IPS-NIHi7 (cell line): ENCODE results near the gene MTCL1.
"Not testable (repeated sequence)": the region's sequence is repeated elsewhere in the genome, so short reads cannot be mapped to it uniquely, and the experiment has no call there.

Experiments
- DNase-seq: peaks from one replicate; pipeline ENCODE4 v3.0.0; 2012; ENCODE audit warnings: mixed read lengths; ENCODE audit errors: extremely low spot score

MTCL1 gene

DNA sequence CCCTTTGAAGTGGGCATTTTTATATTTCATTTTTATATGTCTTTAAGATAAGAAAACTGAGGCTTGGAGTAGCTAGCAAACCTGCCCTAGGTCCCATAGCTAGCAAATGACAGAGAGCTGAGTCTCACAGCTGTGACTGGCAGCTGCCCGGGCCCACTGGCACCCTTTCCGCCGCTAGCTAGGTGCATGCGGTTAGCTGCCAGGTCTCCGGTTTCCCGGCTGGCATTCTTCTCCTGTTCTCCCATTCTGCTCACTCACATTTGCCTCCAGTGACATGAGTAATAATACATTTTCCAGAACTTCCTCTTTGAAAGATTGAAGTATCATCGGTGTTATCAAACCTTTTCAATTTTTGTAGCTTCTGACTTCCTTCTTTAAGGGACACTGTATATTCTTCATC lies 38.7 kb downstream of the MTCL1 start:
- DNase-seq, result no peak

DNA sequence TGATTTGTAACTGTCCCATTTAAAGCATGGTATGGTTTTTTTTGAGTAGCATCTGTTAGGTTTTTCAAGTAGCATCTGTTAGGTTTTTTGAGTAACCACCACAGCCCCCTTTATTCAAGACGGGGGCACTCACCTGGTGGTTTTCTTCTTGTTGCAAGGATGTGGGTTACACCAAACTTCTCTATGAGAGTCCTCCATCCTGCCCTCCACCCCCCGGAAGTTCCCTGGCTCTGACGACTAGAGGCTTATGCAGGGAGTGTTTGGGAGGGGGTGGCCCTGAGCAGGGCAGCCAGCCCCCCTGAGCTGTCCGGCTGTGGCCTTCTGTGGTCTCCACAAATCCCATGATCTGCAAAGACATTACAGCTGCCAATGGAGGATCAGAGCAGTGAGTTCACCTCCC lies 39.3 kb downstream of the MTCL1 start:
- DNase-seq, result no peak

DNA sequence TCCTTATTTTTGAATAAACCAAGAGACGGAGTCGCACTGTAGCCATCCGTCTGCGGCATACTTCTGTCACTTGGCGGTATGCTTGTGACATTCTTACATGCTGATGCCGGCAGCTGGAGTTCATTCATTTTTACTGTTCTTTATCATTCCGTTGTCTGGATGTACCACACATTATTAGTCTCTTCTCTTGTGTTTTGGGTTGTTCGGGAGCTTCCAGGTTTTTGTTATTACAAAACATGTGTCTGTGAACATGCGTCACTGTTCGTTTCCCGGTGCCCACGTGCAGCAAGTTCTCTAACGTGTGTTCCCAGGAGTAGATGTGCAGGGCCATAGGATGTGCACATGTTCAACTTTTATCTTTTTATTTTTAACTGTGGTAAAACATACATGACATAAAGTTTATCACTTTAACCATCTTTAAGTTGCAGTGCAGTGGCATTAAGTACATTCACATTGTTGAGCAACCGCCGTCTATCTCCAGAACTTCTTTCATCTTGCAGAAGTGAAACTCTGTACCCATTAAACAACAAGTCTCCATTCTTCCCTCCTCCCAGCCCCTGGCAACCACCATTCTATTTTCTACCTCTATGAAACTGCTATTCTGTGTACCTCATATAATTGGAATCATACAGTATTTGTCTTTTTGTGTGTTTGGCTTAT lies 40.1 kb downstream of the MTCL1 start:
- DNase-seq, result no peak

DNA sequence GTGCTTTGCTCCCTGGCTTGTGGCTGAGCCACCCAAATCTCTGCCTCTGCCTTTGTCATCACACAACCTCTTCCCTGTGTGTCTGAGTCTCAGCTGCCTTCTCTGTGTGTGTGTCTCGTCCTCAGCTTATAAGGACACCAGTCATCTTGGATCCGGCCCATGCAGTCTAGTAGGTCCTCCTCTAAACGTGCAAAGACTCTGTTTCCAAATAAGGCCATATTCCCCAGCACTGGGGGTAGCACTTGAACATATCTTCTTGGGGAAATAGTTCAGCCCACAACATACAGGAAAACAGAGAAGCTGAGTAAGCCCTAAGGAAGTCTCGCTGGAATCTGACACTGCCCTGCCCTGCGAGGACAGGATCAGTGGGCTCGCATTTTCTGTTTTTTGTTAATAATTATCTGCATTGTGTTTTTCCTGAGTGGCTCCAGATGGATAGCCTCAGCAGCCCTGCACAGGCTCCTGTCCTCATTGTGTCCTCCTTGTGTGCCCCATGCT lies 42.1 kb downstream of the MTCL1 start:
- no peak for DNase-seq

DNA sequence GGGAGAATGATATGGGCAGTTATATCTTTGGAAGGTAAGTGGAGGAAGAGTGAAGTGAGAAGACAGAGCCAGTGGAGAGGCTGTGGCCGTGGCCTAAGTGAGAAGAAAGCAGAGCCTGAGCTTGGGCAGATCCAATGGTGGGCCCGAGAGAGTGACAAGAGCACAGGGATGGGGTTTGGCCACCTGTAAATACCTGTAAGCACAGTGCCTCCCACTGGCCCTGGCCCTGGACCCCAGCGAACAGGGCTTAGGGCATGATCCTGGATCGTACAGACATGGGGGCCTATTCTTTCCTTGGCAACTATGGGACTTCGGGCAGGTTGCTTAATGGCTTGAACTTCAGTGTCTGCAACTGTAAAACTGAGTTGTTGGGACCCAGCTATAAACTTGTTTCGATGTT lies 44.1 kb downstream of the MTCL1 start:
- no peak for DNase-seq

DNA sequence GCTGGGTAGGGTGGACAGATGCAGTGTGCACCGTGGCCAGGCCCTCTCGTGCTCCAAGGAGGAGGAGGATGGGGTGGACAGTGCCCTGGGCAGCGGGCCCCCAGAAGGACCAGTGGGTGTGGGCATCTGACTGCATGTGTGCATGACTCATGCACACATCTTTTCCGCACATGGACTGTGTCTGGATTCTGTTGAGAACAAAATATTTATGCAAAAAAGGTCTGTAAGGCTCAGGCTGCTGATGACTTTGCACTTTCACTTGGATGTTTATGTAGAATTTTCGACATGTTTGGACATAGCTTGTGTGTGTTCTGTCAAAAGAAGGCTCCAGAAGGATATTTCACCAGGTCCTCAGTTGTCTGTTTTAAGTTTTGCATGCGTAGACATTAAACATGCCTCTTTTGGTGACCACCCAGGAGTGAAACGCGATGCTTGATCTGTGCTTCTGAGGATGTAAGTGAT lies 45.6 kb downstream of the MTCL1 start:
- DNase-seq, result no peak

DNA sequence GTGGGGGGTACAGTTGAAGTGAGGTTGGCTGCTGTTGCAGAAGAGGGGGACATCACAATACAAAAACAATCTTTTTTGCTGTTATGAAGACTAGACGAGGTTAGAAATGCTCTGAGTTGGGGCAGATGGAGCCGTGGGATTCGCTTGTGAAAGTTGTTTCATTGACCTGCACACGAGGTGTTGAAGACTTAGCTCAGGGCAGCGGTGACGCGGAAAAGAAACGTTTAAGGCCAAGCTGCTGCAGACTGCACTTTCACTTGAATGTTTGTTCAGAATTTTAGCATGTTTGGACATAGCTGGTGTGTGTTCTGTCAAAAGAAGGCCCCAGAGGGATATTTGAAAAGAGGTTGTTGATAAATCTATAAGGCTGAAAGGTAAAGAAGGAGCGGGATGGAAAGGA lies 46.3 kb downstream of the MTCL1 start:
- no peak for DNase-seq

DNA sequence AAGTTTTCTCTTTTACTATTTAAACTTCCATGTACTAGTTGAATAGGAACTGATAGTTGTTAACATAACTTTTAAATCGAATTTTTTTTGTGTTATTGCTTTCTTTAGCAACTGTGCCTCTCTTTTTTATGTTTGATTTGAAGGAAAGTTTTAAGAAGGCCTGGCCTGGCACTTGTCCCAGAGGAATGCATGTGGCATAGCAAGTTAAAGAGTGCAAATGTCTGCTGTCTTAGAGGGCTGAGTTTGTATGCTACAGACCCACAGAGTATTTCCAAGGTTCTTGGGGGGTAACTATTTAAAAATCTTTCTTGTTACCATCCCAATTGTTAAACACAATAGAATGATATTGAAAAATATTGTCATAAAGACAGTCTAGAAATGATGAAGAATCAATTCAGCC lies 47.0 kb downstream of the MTCL1 start:
- no peak for DNase-seq

DNA sequence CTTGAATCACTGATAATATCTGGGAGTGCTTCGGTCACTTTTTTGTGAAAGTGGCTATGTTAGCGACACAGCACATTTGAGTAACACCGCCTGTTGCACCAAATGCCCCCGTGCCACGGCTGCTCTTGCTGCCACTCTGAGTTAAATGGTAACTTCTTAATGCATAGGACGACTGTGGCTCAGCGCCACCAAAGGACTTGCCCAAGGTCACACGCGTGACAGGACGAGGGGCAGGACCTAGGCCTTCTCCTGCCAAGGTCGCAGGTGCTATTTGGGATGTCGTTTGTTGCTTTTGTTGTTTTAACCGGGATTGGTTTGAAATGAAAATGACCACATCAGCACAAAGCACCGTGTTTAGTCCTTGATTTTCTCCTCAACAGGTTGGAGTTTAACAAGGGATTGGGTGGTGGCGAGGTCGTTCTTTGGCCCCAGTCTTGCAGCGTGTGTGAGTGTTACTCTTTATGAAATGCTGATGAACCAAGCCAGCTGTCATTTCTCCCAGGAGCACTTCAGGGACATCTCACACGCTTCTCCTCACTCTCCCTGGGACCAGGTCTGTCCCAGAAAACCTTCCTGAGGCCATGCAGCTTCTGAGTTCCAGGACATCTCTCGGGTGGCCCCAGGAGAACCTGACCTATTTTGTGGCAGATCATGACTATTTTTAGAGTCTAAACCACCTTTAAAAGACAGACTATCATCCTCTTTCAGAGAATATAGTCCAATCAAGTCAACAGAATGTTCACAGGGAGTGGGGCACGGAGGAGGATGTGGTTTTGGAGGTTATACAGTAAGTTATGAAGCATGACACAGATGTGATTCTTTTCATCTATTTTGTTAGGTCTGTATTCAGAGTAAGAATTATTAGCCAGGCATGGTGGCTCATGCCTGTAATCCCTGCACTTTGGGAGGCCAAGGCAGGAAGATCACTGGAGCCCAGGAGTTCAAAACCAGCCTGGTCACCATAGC lies 49.9 kb downstream of the MTCL1 start:
- no peak for DNase-seq

DNA sequence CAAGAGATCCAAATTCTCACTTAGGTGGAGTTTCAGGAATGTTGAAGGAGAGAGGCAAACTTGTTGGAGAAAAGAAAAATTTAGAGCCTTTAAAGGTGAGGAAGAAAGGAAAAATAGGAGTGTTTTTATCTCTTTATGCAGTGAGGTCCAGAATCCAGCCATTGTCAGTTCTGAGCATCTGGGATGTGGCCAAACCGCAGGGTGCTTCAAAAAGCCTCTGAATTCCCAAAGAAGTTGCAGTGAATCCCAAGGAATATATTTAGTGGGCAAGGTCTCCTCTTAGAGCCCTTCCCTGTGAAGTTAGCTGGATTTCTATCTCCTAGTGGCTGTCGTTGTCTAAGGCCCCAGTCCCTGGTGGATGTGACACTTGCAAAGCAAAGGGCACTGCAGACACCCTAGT lies 51.2 kb downstream of the MTCL1 start:
- no peak for DNase-seq

DNA sequence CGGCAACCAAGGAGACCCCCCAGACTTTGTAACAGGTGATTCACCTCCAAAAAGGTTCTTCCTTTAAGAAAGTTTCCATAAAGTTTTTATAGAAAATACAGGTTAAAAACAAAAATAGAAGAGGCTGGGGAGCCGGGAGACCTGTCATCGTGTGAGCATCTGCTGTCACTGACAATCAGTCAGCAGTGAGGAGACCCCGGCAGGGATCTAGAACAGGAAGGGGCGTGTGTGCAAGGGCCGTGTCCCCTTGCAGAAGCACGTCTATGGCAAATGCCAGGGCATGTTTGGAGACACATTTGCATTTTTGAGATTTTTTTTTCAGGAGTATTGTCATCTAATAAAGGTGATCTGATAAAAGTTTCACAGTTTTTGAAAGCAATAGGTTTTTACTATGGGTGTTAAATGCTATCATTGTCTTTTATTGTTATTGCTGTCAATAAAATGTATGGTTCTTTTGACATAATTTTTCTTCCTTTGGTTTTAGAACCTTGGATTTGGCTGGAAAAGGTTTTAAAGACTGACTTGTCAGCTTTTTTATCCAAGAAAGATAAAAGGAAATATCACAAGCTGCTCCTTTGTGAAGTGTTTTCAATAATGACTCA lies 52.1 kb downstream of the MTCL1 start:
- no peak for DNase-seq

DNA sequence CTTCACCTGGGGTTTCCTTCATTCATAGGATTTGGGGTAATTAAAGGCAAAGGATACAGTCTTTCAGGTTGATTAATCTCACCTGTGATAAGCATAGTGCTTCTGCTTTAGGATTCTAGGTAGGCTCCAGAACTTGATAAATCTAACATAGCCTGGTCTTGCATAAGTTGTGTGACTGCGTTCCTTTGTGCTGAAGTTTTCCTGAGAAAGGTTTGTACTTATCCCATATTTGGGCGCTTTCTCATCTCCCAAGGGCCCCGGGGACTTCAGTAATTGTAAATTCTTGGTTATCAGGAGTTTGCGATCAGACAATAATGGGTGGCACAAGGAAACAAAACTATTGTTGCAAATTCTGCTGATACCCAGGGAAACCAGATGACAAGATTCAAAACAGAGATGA lies 53.1 kb downstream of the MTCL1 start:
- no peak for DNase-seq

DNA sequence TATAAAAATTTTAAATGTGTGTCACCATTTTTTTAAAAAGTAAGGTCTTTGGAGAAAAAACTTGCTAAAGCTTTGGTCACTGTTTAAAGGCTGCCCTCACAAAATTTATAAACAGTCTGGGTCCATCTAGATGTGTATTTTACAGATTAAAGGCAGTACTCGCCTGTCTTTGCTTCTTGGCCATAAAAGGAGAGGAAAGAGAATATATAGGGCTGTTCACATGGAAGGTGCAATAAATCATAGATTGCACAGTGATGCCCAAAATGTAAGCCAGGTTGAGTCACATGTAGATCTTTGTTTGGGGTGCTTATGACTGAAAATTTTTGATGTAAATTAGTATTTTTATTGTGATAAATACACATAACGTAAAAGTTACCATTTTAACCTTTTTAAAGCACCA lies 55.6 kb downstream of the MTCL1 start:
- DNase-seq, result no peak

DNA sequence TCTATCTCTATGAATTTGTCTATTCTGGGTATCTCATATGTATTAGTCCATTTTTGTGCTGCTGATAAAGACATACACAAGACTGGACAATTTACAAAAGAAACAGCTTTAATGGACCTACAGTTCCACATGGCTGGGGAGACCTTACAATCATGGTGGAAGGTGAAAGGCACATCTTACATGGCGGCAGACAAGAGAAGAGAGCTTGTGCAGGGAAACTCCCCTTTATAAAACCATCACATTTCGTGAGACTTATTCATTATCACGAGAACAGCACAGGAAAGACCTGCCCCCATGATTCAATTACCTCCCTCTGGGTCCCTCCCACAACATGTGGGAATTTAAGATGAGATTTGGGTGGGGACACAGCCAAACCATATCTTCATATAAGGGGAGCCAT lies 56.2 kb downstream of the MTCL1 start:
- not testable (repeated sequence) for DNase-seq

DNA sequence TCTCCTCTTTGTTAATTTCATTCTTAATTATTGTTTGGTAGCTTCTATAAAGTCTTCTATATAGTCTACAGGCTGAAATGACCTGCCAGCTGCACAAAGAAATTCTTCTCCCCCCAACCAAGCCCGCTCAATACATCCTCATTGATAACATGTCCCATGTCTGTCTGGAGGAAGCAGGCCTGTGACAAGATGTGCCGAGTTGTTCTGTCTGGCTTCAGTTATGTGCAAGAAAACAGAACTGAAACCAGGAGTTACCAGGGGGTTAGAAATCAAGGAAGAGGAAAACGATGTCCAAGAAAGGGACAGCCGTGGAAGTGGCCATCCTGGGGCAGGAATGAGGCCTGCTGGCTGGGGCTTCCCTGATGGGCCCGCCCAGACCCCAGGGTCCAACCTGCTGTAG lies 57.6 kb downstream of the MTCL1 start:
- DNase-seq, result no peak

DNA sequence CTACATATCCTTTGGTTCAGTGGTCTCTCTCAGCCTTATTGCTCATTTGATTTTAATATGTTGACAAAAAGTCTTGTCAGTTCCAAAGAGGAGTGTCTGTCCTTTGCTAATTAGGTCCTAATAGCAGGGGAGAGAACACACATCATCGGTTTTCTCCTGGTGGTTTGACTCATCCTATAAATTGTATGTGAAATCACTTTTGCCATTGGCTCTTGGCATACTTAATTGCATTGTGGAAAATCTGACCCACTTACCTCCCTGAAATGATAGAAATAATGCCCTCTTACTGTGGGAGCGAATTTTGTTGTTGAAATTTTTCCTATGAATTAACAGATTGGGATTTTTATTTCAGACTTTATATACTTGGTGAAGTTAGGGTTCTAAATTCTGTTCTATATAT lies 58.3 kb downstream of the MTCL1 start:
- no peak for DNase-seq

DNA sequence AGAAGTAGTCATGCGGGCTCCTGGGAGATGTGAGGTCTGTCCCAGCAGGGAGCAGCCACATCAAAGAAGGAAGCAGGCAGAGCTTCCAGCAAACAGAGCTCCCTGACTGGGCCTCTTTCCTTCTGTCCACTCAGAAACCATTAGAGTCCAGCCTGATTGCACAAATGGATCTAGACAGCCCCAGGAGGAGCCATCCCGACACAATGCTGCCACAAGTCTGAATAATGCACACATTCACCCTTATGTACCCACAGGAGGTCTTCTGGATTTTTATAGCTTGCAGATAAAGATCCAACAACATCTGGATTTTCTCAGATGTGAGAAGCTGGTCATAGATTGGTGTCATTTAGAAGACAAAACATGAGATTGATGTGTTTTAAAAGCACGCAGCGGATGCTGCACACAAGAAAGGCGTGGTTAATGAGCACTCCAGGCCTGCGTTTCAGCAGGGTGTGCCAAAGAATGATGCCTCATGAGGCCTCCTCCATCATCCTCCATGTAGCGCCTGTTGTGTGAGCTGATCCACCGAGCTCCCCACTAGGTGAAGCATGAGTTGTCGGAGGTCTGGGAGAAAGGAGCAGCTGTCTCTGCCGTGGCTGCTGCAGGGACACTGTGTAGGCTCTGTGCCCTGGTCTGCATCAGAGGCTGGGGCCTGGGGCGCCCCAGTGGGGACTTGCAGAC lies 60.6 kb downstream of the MTCL1 start:
- DNase-seq, result no peak

DNA sequence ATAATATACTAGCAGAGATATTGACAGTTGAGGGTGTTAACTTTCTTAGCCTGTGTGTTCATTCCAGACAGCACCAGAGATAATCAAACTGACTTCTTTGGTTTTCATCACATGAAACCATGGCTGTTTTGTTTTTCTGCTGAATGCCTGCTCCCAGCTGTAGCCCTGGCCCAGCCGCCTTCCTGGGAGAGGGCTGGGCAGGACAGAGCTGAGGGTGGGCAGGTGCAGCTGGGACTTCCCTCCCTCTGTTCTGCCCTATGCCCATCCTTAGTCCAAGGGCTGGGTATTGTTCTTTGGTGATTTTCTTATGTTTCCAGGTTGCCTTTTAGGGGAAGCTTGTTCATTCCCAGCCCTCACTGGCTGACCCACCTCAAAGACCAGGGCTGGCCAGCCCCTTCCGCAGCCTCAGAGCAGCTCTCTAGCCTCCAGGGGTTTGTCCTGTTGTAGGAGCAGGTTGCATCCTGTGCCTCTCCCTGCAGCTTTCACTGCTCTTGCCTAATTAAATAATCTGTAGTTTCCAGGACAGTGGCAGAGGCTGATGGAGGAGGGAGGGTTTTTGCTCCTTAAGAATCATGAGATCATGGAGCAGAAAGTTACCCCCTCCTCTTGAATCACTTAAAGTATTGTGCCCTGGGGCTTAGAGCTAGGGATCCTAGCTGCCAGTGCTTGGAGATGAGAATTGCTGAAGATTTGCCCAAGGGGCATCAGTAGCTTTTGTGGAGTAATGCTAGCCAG lies 61.4 kb downstream of the MTCL1 start:
- DNase-seq, result no peak

DNA sequence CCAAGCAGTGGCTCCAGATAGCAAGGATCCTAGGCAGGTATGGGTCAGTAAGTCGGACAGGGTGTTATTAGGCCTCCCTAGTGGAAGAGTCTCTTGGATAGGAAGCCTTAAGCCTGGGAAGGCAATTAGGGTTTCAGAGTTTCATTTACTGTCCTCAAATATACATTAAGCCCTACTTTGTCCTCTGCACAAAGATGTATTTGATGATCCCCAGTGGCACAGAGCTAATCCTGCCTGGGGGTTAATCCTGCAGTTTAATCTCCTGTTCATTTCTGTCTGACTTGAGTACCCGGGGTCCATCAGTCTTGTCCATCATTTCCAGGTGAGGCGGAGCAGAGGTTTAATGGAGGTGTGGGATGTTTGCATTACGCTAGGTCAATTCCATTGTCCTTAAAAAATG lies 62.0 kb downstream of the MTCL1 start:
- no peak for DNase-seq

DNA sequence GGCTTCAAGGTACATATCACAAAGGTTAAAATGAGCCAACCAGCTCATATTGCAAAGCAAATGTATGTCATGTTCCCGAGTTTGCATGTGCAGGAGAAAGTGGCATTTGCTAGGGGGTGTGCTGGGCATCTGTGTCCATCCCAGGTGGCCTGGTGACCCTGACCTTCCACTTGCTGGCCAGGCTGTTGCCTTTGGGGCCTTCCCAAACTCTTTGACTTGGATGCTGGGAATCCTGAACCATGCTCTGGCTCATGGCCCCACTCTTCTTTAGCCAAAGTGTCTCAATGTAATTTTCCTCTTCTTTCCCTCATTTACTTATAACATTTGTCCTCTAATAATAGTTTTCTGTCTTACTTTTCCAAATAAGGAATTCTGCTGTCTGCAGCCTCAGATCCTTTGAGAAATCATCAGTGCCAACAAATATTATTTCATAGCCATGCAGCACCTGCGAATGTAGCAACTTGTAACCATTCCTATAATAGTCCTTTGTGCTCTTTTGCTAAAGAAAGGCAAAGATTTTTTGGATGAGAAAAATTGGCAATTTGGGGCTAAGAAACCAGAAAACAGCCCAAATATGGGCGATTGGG lies 64.2 kb downstream of the MTCL1 start:
- DNase-seq, result no peak

DNA sequence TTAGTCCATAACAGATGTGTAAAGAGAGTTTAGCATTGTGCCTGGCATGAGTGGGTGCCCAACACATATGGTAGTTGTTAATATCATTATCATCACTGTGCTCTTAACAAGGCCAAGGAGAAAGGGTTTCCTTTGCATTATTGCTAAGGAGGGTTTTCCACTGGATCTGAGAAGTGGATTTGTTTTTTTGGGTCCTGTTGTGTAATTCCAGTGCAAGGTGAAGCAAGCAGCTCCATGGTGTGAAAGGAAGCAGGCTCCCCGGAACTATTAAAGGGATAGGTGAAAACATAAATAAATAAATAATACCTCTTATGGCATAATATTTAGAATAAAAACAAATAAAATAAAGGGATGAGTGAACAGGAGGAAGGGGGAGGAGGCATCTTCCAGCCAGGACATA lies 65.3 kb downstream of the MTCL1 start:
- no peak for DNase-seq
